ENCODE measurements around the gene RNASEH2A. TPM values are rescaled to one million over a fixed set of nuclear protein-coding genes. Genes with fewer than 3 reads are reported as not detected.

RNASEH2A gene
- polyA plus RNA-seq, 2 donors: 6.9 to 20.8 TPM

GRCh38 chr19:12847159-12848139, 41.1 kb downstream of the RNASEH2A start:
- no peak overlapping the region for H3K27ac ChIP-seq (ENCODE audit: low read depth in 2 of 2, low read length in 1 of 2)
- whole genome bisulfite sequencing, 2 donors: 11 to 12% methylated on average over 66 to 69 of the region's 69 CpGs
- H3K27me3 ChIP-seq (ENCODE audit: control insufficient read depth in 1 of 2, insufficient read depth in 2 of 2, low read length in 2 of 2): no peaks in the 10 kb centered on the region
- H3K36me3 ChIP-seq (ENCODE audit: control insufficient read depth in 2 of 2, insufficient read depth in 2 of 2, low read length in 1 of 2): no peaks in the 10 kb centered on the region
- H3K9me3 ChIP-seq (ENCODE audit: control insufficient read depth in 2 of 2, insufficient read depth in 1 of 2, low read depth in 1 of 2, low read length in 1 of 2): no peaks in the 10 kb centered on the region
- H3K4me3 ChIP-seq (ENCODE audit: low read depth in 1 of 2, low read length in 2 of 2): peak overlapping the region; percentile 6 to 30
- peaks cover 2 to 3% of the 10 kb centered on the region in 2 donors for H3K4me1 ChIP-seq (ENCODE audit: control insufficient read depth in 2 of 2, insufficient read depth in 2 of 2, low read length in 1 of 2)

GRCh38 chr19:12856653-12857052, 50.3 kb downstream of the RNASEH2A start:
- H3K36me3 ChIP-seq (ENCODE audit: control insufficient read depth in 2 of 2, insufficient read depth in 2 of 2, low read length in 1 of 2): no peaks in the 10 kb centered on the region
- WGBS, 2 donors: 76 to 79% methylated on average over 1 of the region's 1 CpG
- H3K4me3 ChIP-seq (ENCODE audit: low read depth in 1 of 2, low read length in 2 of 2): no peak overlapping the region
- H3K27ac ChIP-seq (ENCODE audit: low read depth in 2 of 2, low read length in 1 of 2): no peak overlapping the region
- H3K9me3 ChIP-seq (ENCODE audit: control insufficient read depth in 2 of 2, insufficient read depth in 1 of 2, low read depth in 1 of 2, low read length in 1 of 2): peaks cover 0 to 4% of the 10 kb centered on the region in 2 donors
- H3K27me3 ChIP-seq (ENCODE audit: control insufficient read depth in 1 of 2, insufficient read depth in 2 of 2, low read length in 2 of 2): peaks cover 0 to 2% of the 10 kb centered on the region in 2 donors
- H3K4me1 ChIP-seq (ENCODE audit: control insufficient read depth in 2 of 2, insufficient read depth in 2 of 2, low read length in 1 of 2): no peaks in the 10 kb centered on the region

- Histone ChIP-seq H3K27me3 (ENCODE audit: control insufficient read depth in 1 of 2, insufficient read depth in 2 of 2, low read length in 2 of 2) (peaks cover 0 to 2% of the 10 kb centered on the region in 2 donors), H3K9me3 (ENCODE audit: control insufficient read depth in 2 of 2, insufficient read depth in 1 of 2, low read depth in 1 of 2, low read length in 1 of 2) (peaks cover 0 to 4% of the 10 kb centered on the region in 2 donors), H3K36me3 (ENCODE audit: control insufficient read depth in 2 of 2, insufficient read depth in 2 of 2, low read length in 1 of 2) (no peaks in the 10 kb centered on the region), H3K27ac (ENCODE audit: low read depth in 2 of 2, low read length in 1 of 2) (no peak overlapping the region), H3K4me3 (ENCODE audit: low read depth in 1 of 2, low read length in 2 of 2) (no peak overlapping the region), H3K4me1 (ENCODE audit: control insufficient read depth in 2 of 2, insufficient read depth in 2 of 2, low read length in 1 of 2) (no peaks in the 10 kb centered on the region)
- 94 to 95% methylated on average over 35 of the region's 35 CpGs for WGBS, 2 donors
Measured at GRCh38 chr19:12858041-12858928, 51.9 kb downstream of the RNASEH2A start.

- Histone ChIP-seq H3K4me1 (ENCODE audit: control insufficient read depth in 2 of 2, insufficient read depth in 2 of 2, low read length in 1 of 2) (no peaks in the 10 kb centered on the region), H3K27me3 (ENCODE audit: control insufficient read depth in 1 of 2, insufficient read depth in 2 of 2, low read length in 2 of 2) (peaks cover 0 to 2% of the 10 kb centered on the region in 2 donors), H3K36me3 (ENCODE audit: control insufficient read depth in 2 of 2, insufficient read depth in 2 of 2, low read length in 1 of 2) (no peaks in the 10 kb centered on the region), H3K9me3 (ENCODE audit: control insufficient read depth in 2 of 2, insufficient read depth in 1 of 2, low read depth in 1 of 2, low read length in 1 of 2) (peaks cover 0 to 4% of the 10 kb centered on the region in 2 donors), H3K4me3 (ENCODE audit: low read depth in 1 of 2, low read length in 2 of 2) (no peak overlapping the region), H3K27ac (ENCODE audit: low read depth in 2 of 2, low read length in 1 of 2) (no peak overlapping the region)
- WGBS, 2 donors: 59 to 63% methylated on average over 7 of the region's 7 CpGs
Measured at GRCh38 chr19:12859546-12859945, 53.2 kb downstream of the RNASEH2A start.

Other genes starting within 250 kb of the RNASEH2A start
- gene ZNF490, start 195.8 kb upstream of the RNASEH2A start, polyA plus RNA-seq: under 1 TPM; 0.36 to 0.61 TPM
- 1 to 10 TPM; 5.1 to 8.1 TPM for gene ZNF791, start 195.7 kb upstream of the RNASEH2A start, polyA plus RNA-seq
- gene MAN2B1, start 139.8 kb upstream of the RNASEH2A start, polyA plus RNA-seq: 10 to 100 TPM; 22.6 to 26.6 TPM
- 10 to 100 TPM in 1 of 2 donors, 1 to 10 TPM in 1; 8.9 to 14.4 TPM for gene WDR83, start 139.8 kb upstream of the RNASEH2A start, polyA plus RNA-seq
- 10 to 100 TPM; 45.5 to 51.3 TPM for gene DHPS, start 124.7 kb upstream of the RNASEH2A start, polyA plus RNA-seq
- not detected for gene GNG14, start 118.6 kb upstream of the RNASEH2A start, polyA plus RNA-seq
- gene FBXW9, start 110.0 kb upstream of the RNASEH2A start, polyA plus RNA-seq: 10 to 100 TPM in 1 of 2 donors, 1 to 10 TPM in 1; 5.0 to 12.3 TPM
- gene TNPO2, start 82.7 kb upstream of the RNASEH2A start, polyA plus RNA-seq: 10 to 100 TPM; 29.7 to 37.2 TPM
- 100 to 1,000 TPM; 212 to 215 TPM for gene TRIR, start 71.9 kb upstream of the RNASEH2A start, polyA plus RNA-seq
- gene GET3, start 69.1 kb upstream of the RNASEH2A start, polyA plus RNA-seq: 10 to 100 TPM; 46.2 to 74.1 TPM
- gene BEST2, start 54.8 kb upstream of the RNASEH2A start, polyA plus RNA-seq: under 1 TPM; 0.06 TPM
- 100 to 1,000 TPM in 1 of 2 donors, 10 to 100 TPM in 1; 47.9 to 103 TPM for gene HOOK2, start 31.0 kb upstream of the RNASEH2A start, polyA plus RNA-seq
- 100 to 1,000 TPM; 175 to 339 TPM for gene JUNB, start 15.1 kb upstream of the RNASEH2A start, polyA plus RNA-seq
- 100 to 1,000 TPM; 157 to 323 TPM for gene PRDX2, start 4.8 kb upstream of the RNASEH2A start, polyA plus RNA-seq
- gene THSD8, start 4.5 kb upstream of the RNASEH2A start, polyA plus RNA-seq: 1 to 10 TPM; 2.8 to 8.4 TPM
- gene RTBDN, start 28.0 kb downstream of the RNASEH2A start, polyA plus RNA-seq: not detected
- under 1 TPM; 0.18 to 0.22 TPM for gene MAST1, start 31.9 kb downstream of the RNASEH2A start, polyA plus RNA-seq
- gene DNASE2, start 74.9 kb downstream of the RNASEH2A start, polyA plus RNA-seq: 10 to 100 TPM in 1 of 2 donors, 1 to 10 TPM in 1; 7.8 to 15.9 TPM
- gene KLF1, start 80.6 kb downstream of the RNASEH2A start, polyA plus RNA-seq: not detected
- gene GCDH, start 84.6 kb downstream of the RNASEH2A start, polyA plus RNA-seq: 10 to 100 TPM; 14.3 to 21.0 TPM
- gene SYCE2, start 112.7 kb downstream of the RNASEH2A start, polyA plus RNA-seq: under 1 TPM; 0.20 to 0.59 TPM
- gene FARSA, start 127.1 kb downstream of the RNASEH2A start, polyA plus RNA-seq: 10 to 100 TPM; 29.1 to 49.3 TPM
- gene CALR, start 132.0 kb downstream of the RNASEH2A start, polyA plus RNA-seq: 100 to 1,000 TPM; 173 to 361 TPM
- 10 to 100 TPM; 73.9 to 81.0 TPM for gene RAD23A, start 139.3 kb downstream of the RNASEH2A start, polyA plus RNA-seq
- gene GADD45GIP1, start 150.6 kb downstream of the RNASEH2A start, polyA plus RNA-seq: 10 to 100 TPM; 53.7 to 57.0 TPM
- not detected for gene DAND5, start 163.0 kb downstream of the RNASEH2A start, polyA plus RNA-seq
- 10 to 100 TPM; 26.9 to 38.5 TPM for gene NFIX, start 188.9 kb downstream of the RNASEH2A start, polyA plus RNA-seq